CD4-positive, alpha-beta T cell treated with Interleukin-4 for 1 hour (primary cell): ENCODE data around the gene C1orf159.
A peak's percentile ranks its signal among the peaks of the same experiment; 100 is the strongest.

ENCODE experiments used
- DNase-seq, 2 donors: peaks; one replicate each; pipeline ENCODE4 v3.0.0-alpha.2; 2020 to 2022

C1orf159 gene

DNA sequence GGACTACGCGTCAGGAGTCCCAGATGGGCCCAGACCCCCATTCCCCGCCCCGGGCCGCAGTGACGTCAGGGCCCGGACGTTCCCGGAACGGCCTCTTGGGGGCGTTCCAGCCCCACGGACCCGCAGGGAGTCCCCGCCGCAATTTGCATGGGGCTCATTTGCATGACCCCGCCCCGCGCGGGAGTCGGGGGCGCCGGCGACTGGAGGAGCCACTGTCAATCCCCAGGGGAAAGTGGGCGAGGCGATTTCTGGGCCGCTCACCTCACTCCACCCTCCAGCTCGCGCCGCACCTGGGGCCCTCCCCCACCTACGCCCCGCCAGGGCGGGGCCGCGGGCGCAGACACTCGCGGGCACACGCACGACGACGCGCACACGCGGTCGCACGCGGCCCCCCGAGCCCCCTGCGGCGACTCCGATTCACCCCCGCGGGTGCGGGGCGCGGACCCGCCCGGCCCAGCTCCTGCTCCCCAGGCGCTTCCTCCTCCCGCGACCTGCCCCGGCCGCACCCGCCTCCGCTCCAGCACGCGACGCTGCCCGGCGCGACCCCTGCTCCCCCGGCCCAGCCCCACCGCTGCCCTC lies 82.8 kb downstream of the C1orf159 start:
- DNase-seq: peak; percentile 86 to 92

DNA sequence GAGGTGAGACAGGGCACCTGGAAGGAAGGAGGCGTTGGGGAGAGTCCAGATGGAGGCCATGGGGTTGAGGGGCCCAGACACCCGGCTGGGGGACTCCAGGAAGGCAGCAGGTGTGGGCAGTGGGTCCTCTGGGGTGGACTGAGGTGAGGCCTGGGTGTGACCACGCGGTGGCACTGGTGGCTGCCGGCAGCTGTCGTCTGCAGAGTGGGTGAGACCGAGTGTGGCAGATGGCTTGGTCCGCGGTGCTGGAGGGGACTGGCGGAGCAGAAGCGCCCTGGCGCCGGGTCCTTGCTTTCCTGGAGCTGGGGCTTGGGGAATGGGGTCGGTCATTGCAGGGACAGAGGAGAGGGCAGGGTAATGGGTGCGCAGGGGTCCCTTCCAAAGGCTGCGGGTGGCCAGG lies 83.5 kb downstream of the C1orf159 start:
- no peak for DNase-seq
